Osteocyte (in vitro differentiated cells): ENCODE data around the gene BID. TPM values are rescaled to one million over a fixed set of nuclear protein-coding genes. Genes with fewer than 3 reads are reported as not detected.
"Not testable (repeated sequence)": the region's sequence is repeated elsewhere in the genome, so short reads cannot be mapped to it uniquely, and the experiment has no call there.

Experiments
- DNase-seq: peaks from one replicate; pipeline ENCODE4 v3.0.0; 2021; ENCODE audit warnings: mixed read lengths; ENCODE audit not compliant: unreplicated experiment; ENCODE audit errors: extremely low spot score
- H3K27ac Mint-ChIP-seq: one replicate; pipeline ENCODE4 v1.8.0; 2021; ENCODE audit warnings: mild to moderate bottlenecking, mixed read lengths; ENCODE audit not compliant: unreplicated experiment
- H3K27me3 Mint-ChIP-seq: one replicate; pipeline ENCODE4 v1.8.0; 2021; ENCODE audit warnings: mixed read lengths; ENCODE audit not compliant: unreplicated experiment
- H3K36me3 Mint-ChIP-seq: one replicate; pipeline ENCODE4 v1.8.0; 2021; ENCODE audit warnings: mixed read lengths; ENCODE audit not compliant: unreplicated experiment
- H3K4me1 Mint-ChIP-seq: one replicate; pipeline ENCODE4 v1.8.0; 2021; ENCODE audit warnings: mixed read lengths; ENCODE audit not compliant: unreplicated experiment
- H3K4me3 Mint-ChIP-seq: one replicate; pipeline ENCODE4 v1.8.0; 2021; ENCODE audit warnings: mild to moderate bottlenecking, moderate library complexity, mixed read lengths; ENCODE audit not compliant: unreplicated experiment
- H3K9me3 Mint-ChIP-seq: one replicate; pipeline ENCODE4 v1.8.0; 2021; ENCODE audit warnings: mixed read lengths; ENCODE audit not compliant: unreplicated experiment
- CTCF ChIP-seq: fragments of 200-600 bp; sonication (generic); IDR thresholded peaks from 2 replicates; pipeline ENCODE4 v1.5.0; 2021; ENCODE audit warnings: antibody characterized with exemption, mild to moderate bottlenecking, moderate library complexity
- total RNA-seq: library from RNA; stranded (reverse); gene quantifications from 2 replicates; pipeline ENCODE4 v1.2.1, GENCODE V29; 2021

The BID gene
- total RNA-seq, 1 donor from 2014 or later: 11.6 TPM

DNA sequence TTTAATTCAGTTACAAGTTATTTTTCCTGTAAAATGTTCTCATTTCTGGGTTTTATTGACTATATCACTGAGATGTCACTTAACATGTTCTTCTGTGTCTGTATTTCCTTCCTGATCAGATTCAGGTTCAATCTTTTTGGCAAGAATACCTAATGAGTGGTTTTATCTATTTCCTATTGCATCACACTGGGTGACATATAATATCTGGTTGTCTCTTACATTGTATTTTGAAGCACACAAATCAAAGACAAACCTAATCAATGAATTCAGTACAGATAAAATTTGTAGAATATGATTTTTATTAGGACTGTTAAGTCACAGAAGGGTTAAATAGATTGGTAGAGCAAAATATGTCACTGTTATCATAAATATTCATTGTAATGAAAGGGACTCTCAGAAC is 75.3 kb downstream of the BID start:
- Mint-ChIP-seq H3K4me3 (no peak overlapping the region), H3K9me3 (no peaks in the 10 kb centered on the region)
- no peak for TF ChIP-seq CTCF

DNA sequence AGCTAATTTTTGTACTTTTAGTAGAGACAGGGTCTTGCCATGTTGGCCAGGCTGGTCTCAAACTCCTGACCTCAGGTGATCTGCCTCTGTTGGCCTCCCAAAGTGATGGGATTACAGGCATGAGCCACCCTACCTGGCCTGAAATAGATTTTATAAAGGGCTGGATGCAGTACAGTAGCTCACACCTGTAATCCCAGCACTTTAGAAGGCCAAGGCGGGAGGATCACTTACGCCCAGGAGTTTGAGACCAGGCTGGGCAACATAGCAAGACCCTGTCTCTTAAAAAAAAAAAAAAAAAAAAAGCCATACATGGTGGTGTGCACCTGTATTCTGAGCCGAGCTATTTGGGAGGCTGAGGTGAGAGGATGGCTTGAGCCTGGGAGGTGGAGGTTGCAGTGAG is 76.0 kb downstream of the BID start:
- H3K4me3 Mint-ChIP-seq, H3K27ac Mint-ChIP-seq, H3K27me3 Mint-ChIP-seq, H3K9me3 Mint-ChIP-seq, H3K36me3 Mint-ChIP-seq, DNase-seq: not testable (repeated sequence)
- H3K4me1 Mint-ChIP-seq: peaks cover 13% of the 10 kb centered on the region

More for the DNA sequence above, 75.3 kb downstream of the BID start:
- DNase-seq: no peak
- Mint-ChIP-seq H3K27me3 (no peaks in the 10 kb centered on the region), H3K27ac (no peak overlapping the region), H3K36me3 (peaks cover 9% of the 10 kb centered on the region), H3K4me1 (peaks cover 13% of the 10 kb centered on the region)

GRCh38 chr22:17697196-17697595 is 77.1 kb downstream of the BID start:
- not testable (repeated sequence) for H3K4me3 Mint-ChIP-seq, H3K27ac Mint-ChIP-seq, H3K9me3 Mint-ChIP-seq, H3K27me3 Mint-ChIP-seq, DNase-seq, H3K36me3 Mint-ChIP-seq
- peaks cover 13% of the 10 kb centered on the region for H3K4me1 Mint-ChIP-seq

GRCh38 chr22:17695986-17696385 is 78.3 kb downstream of the BID start:
- H3K9me3 Mint-ChIP-seq: no peaks in the 10 kb centered on the region
- no peak for TF ChIP-seq CTCF

GRCh38 chr22:17694752-17695151 is 79.5 kb downstream of the BID start:
- no peak overlapping the region for H3K4me3 Mint-ChIP-seq
- H3K9me3 Mint-ChIP-seq: no peaks in the 10 kb centered on the region
- peaks cover 11% of the 10 kb centered on the region for H3K36me3 Mint-ChIP-seq
- H3K27me3 Mint-ChIP-seq: no peaks in the 10 kb centered on the region
- DNase-seq: no peak
- H3K27ac Mint-ChIP-seq: no peak overlapping the region
- no peak for TF ChIP-seq CTCF
- H3K4me1 Mint-ChIP-seq: peaks cover under 1% of the 10 kb centered on the region

More at GRCh38 chr22:17695986-17696385, 78.3 kb downstream of the BID start:
- Mint-ChIP-seq H3K27me3 (no peaks in the 10 kb centered on the region), H3K36me3 (peaks cover 11% of the 10 kb centered on the region), H3K27ac (no peak overlapping the region), H3K4me3 (no peak overlapping the region), H3K4me1 (peaks cover 13% of the 10 kb centered on the region)
- DNase-seq: no peak

GRCh38 chr22:17694193-17694592 is 80.1 kb downstream of the BID start:
- DNase-seq: no peak
- TF ChIP-seq CTCF: no peak
- H3K27me3 Mint-ChIP-seq: no peaks in the 10 kb centered on the region
- no peaks in the 10 kb centered on the region for H3K9me3 Mint-ChIP-seq
- no peaks in the 10 kb centered on the region for H3K4me1 Mint-ChIP-seq
- H3K36me3 Mint-ChIP-seq: peaks cover 10% of the 10 kb centered on the region
- no peak overlapping the region for H3K4me3 Mint-ChIP-seq
- no peak overlapping the region for H3K27ac Mint-ChIP-seq
